Esophagus muscularis mucosa (tissue), 4 donors: ENCODE results near the gene SLC22A9. TPM values are rescaled to one million over a fixed set of nuclear protein-coding genes. Genes with fewer than 3 reads are reported as not detected.
"Not testable (repeated sequence)": the region's sequence is repeated elsewhere in the genome, so short reads cannot be mapped to it uniquely, and the experiment has no call there.

Experiments
- DNase-seq: peaks from one replicate; pipeline ENCODE4 v3.0.0-alpha.2; 2017; ENCODE audit errors: extremely low spot score
- H3K27ac ChIP-seq, 4 donors: fragments of 200-600 bp; sonication (generic); replicated peaks in 1 of 4; 1 replicate in 3 of 4; 2 replicates in 1 of 4; pipeline ENCODE4 v1.5.1; 2016 to 2019; ENCODE audit warnings: mild to moderate bottlenecking in 1 of 4
- H3K27me3 ChIP-seq, 4 donors: fragments of 200-600 bp; sonication (generic); one replicate each; pipeline versions ENCODE4 v1.5.1 to v1.6.0; 2016 to 2019
- H3K36me3 ChIP-seq, 4 donors: fragments of 200-600 bp; sonication (generic); one replicate each; pipeline ENCODE4 v1.5.1; 2016 to 2019
- H3K4me1 ChIP-seq, 4 donors: fragments of 200-600 bp; sonication (generic); one replicate each; pipeline ENCODE4 v1.5.1; 2016 to 2019
- H3K4me3 ChIP-seq, 4 donors: fragments of 200-600 bp; sonication (generic); 1 replicate in 2 of 4; 2 replicates in 2 of 4; pipeline ENCODE4 v1.5.1; 2016 to 2019; ENCODE audit warnings: mild to moderate bottlenecking in 4 of 4, moderate library complexity in 1 of 4
- H3K9me3 ChIP-seq, 4 donors: fragments of 200-600 bp; sonication (generic); 1 replicate in 3 of 4; 2 replicates in 1 of 4; pipeline ENCODE4 v1.5.1; 2016 to 2019
- CTCF ChIP-seq, 3 experiments: fragments of 200-600 bp in 2 of 3; fragments of 450-650 bp in 1 of 3; sonication (generic) in 2 of 3; IDR thresholded peaks; one replicate each; pipeline ENCODE4 v1.5.1; 2017 to 2019; ENCODE audit warnings: antibody characterized with exemption in 3 of 3, mild to moderate bottlenecking in 2 of 3, moderate library complexity in 1 of 3
- EP300 ChIP-seq: sonication (generic); formaldehyde crosslinking; IDR thresholded peaks from one replicate; pipeline ENCODE4 v1.6.1; 2017; ENCODE audit warnings: antibody characterized with exemption
- POLR2A ChIP-seq: fragments of 450-650 bp; IDR thresholded peaks from one replicate; pipeline ENCODE4 v1.6.1; 2017; ENCODE audit warnings: antibody characterized with exemption, moderate library complexity, mild to moderate bottlenecking, low read depth
- POLR2AphosphoS5 ChIP-seq, 2 donors: sonication (generic); formaldehyde crosslinking; IDR thresholded peaks; one replicate each; pipeline ENCODE4 v1.6.1; 2017; ENCODE audit warnings: antibody characterized with exemption in 2 of 2
- WGBS: methylation state at CpG from one replicate; pipeline ENCODE4 v1.1.5; 2018; 5-methylcytosine and 5-hydroxymethylcytosine counted together
- intact Hi-C: fragments of 100-400 bp; cut with DNase I; formaldehyde crosslinking; loops from one replicate; pipeline ENCODE4 v1.15.1; 2023
- total RNA-seq, 4 donors: library from RNA; depleted of rRNA; stranded (reverse); fragments of >200 nt; gene quantifications; one replicate each; pipeline versions ENCODE4 v1.1.0 to v1.2.1, GENCODE V29; 2016

The SLC22A9 gene
- total RNA-seq, 4 donors from 2014 or later: not detected

GRCh38 chr11:63405114-63405513, 35.5 kb downstream of the SLC22A9 start:
- no peak overlapping the region for H3K27ac ChIP-seq
- H3K4me1 ChIP-seq: no peaks in the 10 kb centered on the region
- no peak overlapping the region for H3K4me3 ChIP-seq
- intact Hi-C loops: no loop called here
- no peak for TF ChIP-seq POLR2AphosphoS5 (IDR thresholded peaks at IDR 0.05)
- TF ChIP-seq CTCF (IDR thresholded peaks at IDR 0.05): no peak
- no peak for TF ChIP-seq EP300
- no peak for TF ChIP-seq POLR2A
- H3K27me3 ChIP-seq: peaks cover 0 to 3% (median 0%) of the 10 kb centered on the region in 4 donors
- no peaks in the 10 kb centered on the region for H3K36me3 ChIP-seq
- no peak for DNase-seq
- 63% methylated on average over 3 of the region's 3 CpGs for WGBS
- no peaks in the 10 kb centered on the region for H3K9me3 ChIP-seq

GRCh38 chr11:63406458-63406857, 36.9 kb downstream of the SLC22A9 start:
- H3K27me3 ChIP-seq: peaks cover 0 to 3% (median 0%) of the 10 kb centered on the region in 4 donors
- intact Hi-C loops: no loop called here
- 81% methylated on average over 2 of the region's 2 CpGs for whole genome bisulfite sequencing
- TF ChIP-seq POLR2A (no peak), POLR2AphosphoS5 (IDR thresholded peaks at IDR 0.05) (no peak)
- H3K4me1 ChIP-seq: no peaks in the 10 kb centered on the region
- no peak overlapping the region for H3K4me3 ChIP-seq
- no peaks in the 10 kb centered on the region for H3K9me3 ChIP-seq
- no peak overlapping the region for H3K27ac ChIP-seq
- no peak for DNase-seq
- H3K36me3 ChIP-seq: no peaks in the 10 kb centered on the region

GRCh38 chr11:63417174-63417852, 47.7 kb downstream of the SLC22A9 start:
- H3K27ac ChIP-seq: no peak overlapping the region
- no peaks in the 10 kb centered on the region for H3K4me1 ChIP-seq
- no peak overlapping the region for H3K4me3 ChIP-seq
- no peaks in the 10 kb centered on the region for H3K27me3 ChIP-seq
- intact Hi-C loops: no loop called here
- no peak for TF ChIP-seq POLR2AphosphoS5 (IDR thresholded peaks at IDR 0.05)
- TF ChIP-seq CTCF (IDR thresholded peaks at IDR 0.05): no peak
- TF ChIP-seq EP300: no peak
- TF ChIP-seq POLR2A: no peak
- WGBS: 33% methylated on average over 2 of the region's 2 CpGs
- no peaks in the 10 kb centered on the region for H3K36me3 ChIP-seq
- H3K9me3 ChIP-seq: no peaks in the 10 kb centered on the region
- DNase-seq: no peak

GRCh38 chr11:63427971-63428508, 58.5 kb downstream of the SLC22A9 start:
- no peak for TF ChIP-seq POLR2A
- Histone ChIP-seq H3K4me3 (no peak overlapping the region), H3K27ac (no peak overlapping the region), H3K27me3 (peaks cover 0 to 7% (median 0%) of the 10 kb centered on the region in 4 donors), H3K9me3 (no peaks in the 10 kb centered on the region), H3K4me1 (no peaks in the 10 kb centered on the region), H3K36me3 (no peaks in the 10 kb centered on the region)
- intact Hi-C loops: no loop called here
- no peak for DNase-seq
- 83% methylated on average over 2 of the region's 2 CpGs for WGBS

GRCh38 chr11:63430731-63431130, 61.1 kb downstream of the SLC22A9 start:
- intact Hi-C loops: not testable (repeated sequence)

GRCh38 chr11:63435351-63435750, 65.8 kb downstream of the SLC22A9 start:
- 78% methylated on average over 22 of the region's 22 CpGs for WGBS

More at GRCh38 chr11:63430731-63431130, 61.1 kb downstream of the SLC22A9 start:
- WGBS: 36% methylated on average over 2 of the region's 2 CpGs
- not testable (repeated sequence) for H3K27me3 ChIP-seq, DNase-seq, H3K36me3 ChIP-seq, H3K9me3 ChIP-seq, H3K27ac ChIP-seq, H3K4me1 ChIP-seq, H3K4me3 ChIP-seq

GRCh38 chr11:63435831-63436230, 66.2 kb downstream of the SLC22A9 start:
- H3K27ac ChIP-seq, H3K4me3 ChIP-seq, H3K27me3 ChIP-seq, H3K4me1 ChIP-seq, H3K36me3 ChIP-seq, DNase-seq, intact Hi-C loops, H3K9me3 ChIP-seq: not testable (repeated sequence)
- WGBS: 9% methylated on average over 4 of the region's 4 CpGs

More at GRCh38 chr11:63435351-63435750, 65.8 kb downstream of the SLC22A9 start:
- DNase-seq, H3K27ac ChIP-seq, H3K4me1 ChIP-seq, intact Hi-C loops, H3K36me3 ChIP-seq, H3K27me3 ChIP-seq, H3K4me3 ChIP-seq, H3K9me3 ChIP-seq: not testable (repeated sequence)
